ENCODE data around the gene CASK.

The CASK gene

DNA sequence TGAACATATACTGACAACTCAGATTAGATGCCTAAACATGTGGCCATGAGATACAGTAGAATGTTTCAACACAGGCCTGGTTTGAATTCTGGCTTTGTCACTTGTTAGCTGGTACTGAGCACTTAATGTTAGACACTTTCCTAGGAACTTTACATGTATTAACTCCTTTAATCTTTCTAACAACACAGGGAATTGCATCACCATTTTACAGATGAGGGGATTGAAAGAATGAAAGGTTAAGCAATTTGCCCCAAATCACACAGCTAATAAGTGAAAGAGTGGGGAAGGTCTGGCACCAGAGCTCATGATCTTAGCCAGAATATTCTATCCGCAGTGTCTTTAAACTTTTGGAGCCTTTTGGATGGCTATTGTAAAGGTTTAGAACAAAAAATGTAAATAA, 380.3 kb downstream of the CASK start:
- no peaks in the 10 kb centered on the region for H3K27me3 ChIP-seq (ENCODE audit: control insufficient read depth, insufficient read depth, low read length)
- no peak overlapping the region for H3K9ac ChIP-seq (ENCODE audit: low read depth, low read length)
- no peak overlapping the region for H3K4me2 ChIP-seq (ENCODE audit: low read length)
- no peaks in the 10 kb centered on the region for H3K9me3 ChIP-seq (replicated peaks; ENCODE audit: low read length)
- H3K36me3 ChIP-seq (ENCODE audit: insufficient read depth, low read length) = no peaks in the 10 kb centered on the region
- H3K4me1 ChIP-seq (ENCODE audit: control insufficient read depth, insufficient read depth, low read length) = peaks cover 9% of the 10 kb centered on the region
- H3K4me3 ChIP-seq (ENCODE audit: low read length) = no peak overlapping the region

DNA sequence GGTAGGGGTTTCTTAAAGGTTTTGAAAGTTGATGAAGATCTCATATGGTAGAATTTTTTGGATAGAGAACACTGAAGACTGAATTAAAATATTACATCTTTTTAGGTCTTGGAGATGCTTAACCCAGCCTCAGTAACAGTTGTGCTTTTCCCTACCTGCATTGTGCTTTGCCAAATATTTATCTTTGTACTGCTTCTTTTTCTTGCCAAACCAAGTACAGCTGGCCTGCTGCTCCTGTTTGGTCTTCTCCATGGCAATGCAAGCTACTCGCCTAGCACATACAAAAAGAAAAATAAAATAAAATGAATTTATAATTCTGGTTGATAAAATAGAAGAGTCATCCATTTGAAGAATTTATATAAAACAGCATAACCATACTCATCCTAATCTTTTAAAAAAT, 380.8 kb downstream of the CASK start:
- no peak overlapping the region for H3K9ac ChIP-seq (ENCODE audit: low read depth, low read length)
- no peaks in the 10 kb centered on the region for H3K9me3 ChIP-seq (replicated peaks; ENCODE audit: low read length)
- no peak overlapping the region for H3K4me3 ChIP-seq (ENCODE audit: low read length)
- no peaks in the 10 kb centered on the region for H3K36me3 ChIP-seq (ENCODE audit: insufficient read depth, low read length)
- H3K4me1 ChIP-seq (ENCODE audit: control insufficient read depth, insufficient read depth, low read length) = peaks cover 9% of the 10 kb centered on the region
- no peaks in the 10 kb centered on the region for H3K27me3 ChIP-seq (ENCODE audit: control insufficient read depth, insufficient read depth, low read length)
- no peak overlapping the region for H3K4me2 ChIP-seq (ENCODE audit: low read length)

DNA sequence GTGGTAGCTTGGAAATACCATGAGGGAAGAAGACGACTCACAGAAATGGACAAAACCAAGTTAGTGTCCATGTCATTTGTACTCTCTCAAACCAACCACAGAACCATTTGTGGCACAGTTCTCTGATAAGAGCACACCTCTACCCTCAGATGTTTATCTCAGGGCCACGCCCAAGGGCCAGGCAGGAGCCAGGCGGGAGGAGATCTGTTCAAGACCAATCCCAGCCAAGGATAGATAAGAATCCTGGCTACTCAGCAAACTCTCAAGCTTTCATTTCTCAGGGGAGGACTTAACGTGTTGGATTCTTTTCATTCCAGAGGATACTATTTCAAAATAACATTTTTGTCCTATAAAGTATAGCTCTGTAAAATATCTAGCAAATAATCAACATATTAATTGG, 381.2 kb downstream of the CASK start:
- Histone ChIP-seq H3K27me3 (ENCODE audit: control insufficient read depth, insufficient read depth, low read length) (no peaks in the 10 kb centered on the region), H3K4me3 (ENCODE audit: low read length) (no peak overlapping the region), H3K4me1 (ENCODE audit: control insufficient read depth, insufficient read depth, low read length) (peaks cover 9% of the 10 kb centered on the region), H3K9me3 (replicated peaks; ENCODE audit: low read length) (no peaks in the 10 kb centered on the region), H3K9ac (ENCODE audit: low read depth, low read length) (no peak overlapping the region), H3K36me3 (ENCODE audit: insufficient read depth, low read length) (no peaks in the 10 kb centered on the region), H3K4me2 (ENCODE audit: low read length) (no peak overlapping the region)

DNA sequence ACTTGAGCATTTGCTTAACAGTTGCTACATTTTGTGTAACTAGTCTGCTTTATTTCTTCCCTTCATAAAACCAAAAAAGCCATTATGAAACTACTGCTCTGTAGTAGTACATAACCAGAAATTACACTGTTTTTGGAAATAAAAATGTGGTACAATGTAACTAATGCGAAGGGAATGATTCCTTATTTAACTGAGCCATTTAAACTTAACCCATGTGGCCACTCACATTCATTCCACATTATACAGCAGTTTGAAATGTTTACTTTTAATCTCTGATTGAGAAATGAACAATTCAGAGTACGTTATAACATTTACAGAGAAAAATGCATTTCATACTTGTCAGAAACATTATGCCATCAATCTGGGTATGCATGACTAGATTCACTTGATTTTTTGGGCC, 382.0 kb downstream of the CASK start:
- Histone ChIP-seq H3K4me1 (ENCODE audit: control insufficient read depth, insufficient read depth, low read length) (peaks cover 9% of the 10 kb centered on the region), H3K27me3 (ENCODE audit: control insufficient read depth, insufficient read depth, low read length) (no peaks in the 10 kb centered on the region), H3K9me3 (replicated peaks; ENCODE audit: low read length) (no peaks in the 10 kb centered on the region), H3K36me3 (ENCODE audit: insufficient read depth, low read length) (no peaks in the 10 kb centered on the region), H3K9ac (ENCODE audit: low read depth, low read length) (no peak overlapping the region), H3K4me2 (ENCODE audit: low read length) (no peak overlapping the region), H3K4me3 (ENCODE audit: low read length) (no peak overlapping the region)

DNA sequence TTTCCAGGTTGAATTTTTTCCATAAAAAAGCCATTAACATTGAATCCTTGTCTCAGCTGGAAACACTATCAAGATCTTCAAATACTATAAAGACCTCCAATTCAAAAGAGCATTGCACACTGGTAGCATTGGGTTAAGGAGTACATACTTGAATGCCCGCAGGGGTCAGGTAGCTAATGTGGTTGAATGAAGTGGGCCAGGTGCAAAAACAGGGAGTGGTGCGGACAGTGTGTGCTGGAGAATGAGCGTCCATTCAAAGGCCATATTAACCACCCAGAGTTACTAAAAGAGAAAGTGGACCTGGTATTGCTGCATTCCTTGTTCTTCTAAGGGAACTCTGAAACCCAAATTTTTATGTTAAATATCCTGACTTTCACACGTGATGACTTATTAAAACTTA, 384.6 kb downstream of the CASK start:
- Histone ChIP-seq H3K4me1 (ENCODE audit: control insufficient read depth, insufficient read depth, low read length) (peaks cover 9% of the 10 kb centered on the region), H3K4me2 (ENCODE audit: low read length) (no peak overlapping the region), H3K9ac (ENCODE audit: low read depth, low read length) (no peak overlapping the region), H3K9me3 (replicated peaks; ENCODE audit: low read length) (no peaks in the 10 kb centered on the region), H3K27me3 (ENCODE audit: control insufficient read depth, insufficient read depth, low read length) (no peaks in the 10 kb centered on the region), H3K4me3 (ENCODE audit: low read length) (no peak overlapping the region), H3K36me3 (ENCODE audit: insufficient read depth, low read length) (no peaks in the 10 kb centered on the region)

DNA sequence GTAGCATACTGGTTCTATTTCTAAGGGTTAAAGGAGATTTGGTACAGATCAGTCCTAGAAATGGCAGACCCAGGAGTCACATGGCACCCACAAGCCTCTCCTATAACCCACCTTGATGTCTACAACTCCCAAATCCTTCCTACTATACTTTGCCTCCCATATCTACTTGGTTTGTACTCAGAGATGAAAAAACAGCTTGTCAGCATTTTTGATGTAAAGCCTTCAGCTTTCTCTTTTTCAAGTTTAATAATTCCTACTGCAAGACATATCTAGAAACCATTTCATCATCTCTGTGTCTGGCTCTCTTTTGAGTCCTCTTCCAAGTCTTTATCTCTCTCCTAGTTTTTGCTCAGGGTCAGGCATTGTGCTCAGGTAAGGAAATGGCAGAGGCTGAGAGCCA, 393.3 kb downstream of the CASK start:
- no peak overlapping the region for H3K9ac ChIP-seq (ENCODE audit: low read depth, low read length)
- no peak overlapping the region for H3K4me3 ChIP-seq (ENCODE audit: low read length)
- peaks cover 4% of the 10 kb centered on the region for H3K27me3 ChIP-seq (ENCODE audit: control insufficient read depth, insufficient read depth, low read length)
- no peak overlapping the region for H3K4me2 ChIP-seq (ENCODE audit: low read length)
- no peaks in the 10 kb centered on the region for H3K36me3 ChIP-seq (ENCODE audit: insufficient read depth, low read length)
- peaks cover 17% of the 10 kb centered on the region for H3K4me1 ChIP-seq (ENCODE audit: control insufficient read depth, insufficient read depth, low read length)
- H3K9me3 ChIP-seq (replicated peaks; ENCODE audit: low read length) = no peaks in the 10 kb centered on the region

DNA sequence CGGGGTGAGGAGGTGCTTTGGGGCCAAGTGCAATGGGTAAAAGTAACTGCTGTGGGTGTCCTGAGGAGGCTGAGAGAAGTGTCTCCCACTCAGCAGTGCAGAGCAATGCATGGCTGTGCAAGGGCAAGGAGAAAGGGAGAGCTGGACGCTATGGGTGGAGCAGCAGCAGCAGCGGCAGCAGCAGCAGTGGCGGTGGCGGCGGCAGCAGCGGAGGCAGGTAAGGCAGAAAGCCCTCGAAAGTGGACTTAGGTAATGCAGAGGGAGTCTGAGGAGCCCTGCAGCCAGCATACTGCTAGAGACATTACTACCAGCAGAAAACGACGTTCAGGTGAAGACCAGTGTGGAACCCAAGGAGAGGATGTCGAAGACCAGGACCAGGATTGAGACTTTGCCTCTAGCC, 394.1 kb downstream of the CASK start:
- H3K9ac ChIP-seq (ENCODE audit: low read depth, low read length) = no peak overlapping the region
- H3K4me2 ChIP-seq (ENCODE audit: low read length) = no peak overlapping the region
- H3K4me3 ChIP-seq (ENCODE audit: low read length) = no peak overlapping the region
- no peaks in the 10 kb centered on the region for H3K36me3 ChIP-seq (ENCODE audit: insufficient read depth, low read length)
- H3K4me1 ChIP-seq (ENCODE audit: control insufficient read depth, insufficient read depth, low read length) = peaks cover 23% of the 10 kb centered on the region
- no peaks in the 10 kb centered on the region for H3K9me3 ChIP-seq (replicated peaks; ENCODE audit: low read length)
- peaks cover 4% of the 10 kb centered on the region for H3K27me3 ChIP-seq (ENCODE audit: control insufficient read depth, insufficient read depth, low read length)

DNA sequence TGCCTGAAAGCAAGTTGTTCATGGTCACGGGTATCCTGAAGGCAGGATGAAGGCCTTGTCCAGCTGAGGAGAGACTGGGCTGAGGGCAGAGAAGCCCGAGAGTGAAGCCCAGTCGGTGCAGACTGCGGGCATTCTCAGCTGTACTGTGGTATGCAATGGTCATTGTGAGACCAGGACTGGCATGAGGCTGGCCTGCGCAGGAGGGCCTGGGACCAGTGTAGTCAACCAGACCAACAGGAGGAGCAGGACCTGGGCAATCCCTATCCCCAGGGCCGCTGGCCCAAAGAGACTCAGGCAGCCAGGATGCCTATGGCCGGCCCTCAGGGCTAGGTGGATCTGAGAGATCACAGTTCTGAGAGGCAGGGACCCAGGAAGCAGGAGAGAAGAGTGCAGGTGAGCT, 394.6 kb downstream of the CASK start:
- Histone ChIP-seq H3K27me3 (ENCODE audit: control insufficient read depth, insufficient read depth, low read length) (peaks cover 4% of the 10 kb centered on the region), H3K36me3 (ENCODE audit: insufficient read depth, low read length) (no peaks in the 10 kb centered on the region), H3K9me3 (replicated peaks; ENCODE audit: low read length) (no peaks in the 10 kb centered on the region)

DNA sequence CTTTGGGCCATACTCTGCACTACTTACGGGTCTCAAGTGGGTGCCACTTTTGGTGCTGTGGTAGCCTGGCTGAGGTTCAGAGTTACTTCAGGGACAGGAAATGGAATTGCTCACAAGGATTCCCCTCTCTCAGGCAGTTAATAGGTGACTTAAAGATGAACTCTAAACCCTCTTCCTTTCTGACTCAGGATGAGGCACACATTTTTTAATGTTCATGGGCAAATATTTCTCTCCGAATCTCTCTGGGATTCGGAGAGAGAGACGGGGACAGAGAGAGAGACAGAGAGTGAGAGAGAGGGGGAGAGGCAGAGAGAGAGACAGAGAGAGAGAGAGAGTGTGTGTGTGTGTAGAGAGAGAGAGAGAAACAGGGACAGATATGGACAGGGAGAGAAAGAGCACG, 396.4 kb downstream of the CASK start:
- no peak overlapping the region for H3K4me3 ChIP-seq (ENCODE audit: low read length)
- peaks cover 24% of the 10 kb centered on the region for H3K4me1 ChIP-seq (ENCODE audit: control insufficient read depth, insufficient read depth, low read length)
- H3K36me3 ChIP-seq (ENCODE audit: insufficient read depth, low read length) = no peaks in the 10 kb centered on the region
- H3K9me3 ChIP-seq (replicated peaks; ENCODE audit: low read length) = no peaks in the 10 kb centered on the region
- peak overlapping the region; percentile 8 for H3K9ac ChIP-seq (ENCODE audit: low read depth, low read length)
- H3K4me2 ChIP-seq (ENCODE audit: low read length) = peak overlapping the region; percentile 46
- H3K27me3 ChIP-seq (ENCODE audit: control insufficient read depth, insufficient read depth, low read length) = peaks cover 4% of the 10 kb centered on the region

More for the DNA sequence above, 394.6 kb downstream of the CASK start:
- Histone ChIP-seq H3K4me3 (ENCODE audit: low read length) (no peak overlapping the region), H3K4me2 (ENCODE audit: low read length) (no peak overlapping the region), H3K9ac (ENCODE audit: low read depth, low read length) (no peak overlapping the region), H3K4me1 (ENCODE audit: control insufficient read depth, insufficient read depth, low read length) (peaks cover 24% of the 10 kb centered on the region)

DNA sequence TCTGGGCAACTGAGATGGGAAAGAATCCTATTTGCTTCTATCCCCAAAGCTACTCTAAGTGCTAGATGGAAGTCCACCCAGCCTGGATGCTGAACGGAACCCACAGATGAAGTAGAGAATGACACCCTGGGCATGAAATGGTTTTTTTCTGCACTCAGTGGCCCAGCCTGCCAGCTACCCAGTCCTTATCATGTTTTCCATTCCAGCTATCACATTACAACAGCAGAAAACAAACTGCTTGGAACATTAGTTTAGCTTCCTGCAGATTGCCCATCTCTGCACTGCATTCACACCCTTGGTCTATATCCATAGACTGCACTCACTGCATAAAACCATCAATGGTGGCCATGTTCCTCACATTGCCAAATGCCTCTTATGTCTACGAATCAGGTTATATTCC, 397.1 kb downstream of the CASK start:
- Histone ChIP-seq H3K9ac (ENCODE audit: low read depth, low read length) (no peak overlapping the region), H3K4me3 (ENCODE audit: low read length) (no peak overlapping the region), H3K4me2 (ENCODE audit: low read length) (peak overlapping the region; percentile 46), H3K36me3 (ENCODE audit: insufficient read depth, low read length) (no peaks in the 10 kb centered on the region), H3K27me3 (ENCODE audit: control insufficient read depth, insufficient read depth, low read length) (peaks cover 9% of the 10 kb centered on the region), H3K9me3 (replicated peaks; ENCODE audit: low read length) (no peaks in the 10 kb centered on the region), H3K4me1 (ENCODE audit: control insufficient read depth, insufficient read depth, low read length) (peaks cover 24% of the 10 kb centered on the region)

DNA sequence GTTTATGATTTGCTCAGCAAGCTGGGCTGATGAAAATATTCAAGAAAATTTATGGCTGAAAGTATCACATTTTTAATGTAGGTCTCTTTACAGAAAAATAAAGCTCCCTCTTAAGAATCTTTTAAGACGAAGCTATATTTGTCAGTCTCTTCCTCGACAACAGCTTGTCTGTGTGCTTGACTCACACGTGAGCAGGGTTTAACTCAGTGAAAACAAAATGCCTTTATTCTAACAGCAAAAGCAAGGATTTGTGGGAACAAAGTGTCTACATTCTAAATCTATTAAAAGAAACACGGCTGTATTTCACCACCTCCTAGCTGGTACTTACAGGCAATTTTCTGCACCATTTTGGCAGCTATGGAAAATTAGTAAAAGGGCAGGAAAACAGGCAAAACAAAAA, 400.7 kb downstream of the CASK start:
- peaks cover 8% of the 10 kb centered on the region for H3K27me3 ChIP-seq (ENCODE audit: control insufficient read depth, insufficient read depth, low read length)
- peaks cover 23% of the 10 kb centered on the region for H3K4me1 ChIP-seq (ENCODE audit: control insufficient read depth, insufficient read depth, low read length)
- H3K4me3 ChIP-seq (ENCODE audit: low read length) = no peak overlapping the region
- no peak overlapping the region for H3K9ac ChIP-seq (ENCODE audit: low read depth, low read length)
- no peak overlapping the region for H3K4me2 ChIP-seq (ENCODE audit: low read length)
- H3K9me3 ChIP-seq (replicated peaks; ENCODE audit: low read length) = no peaks in the 10 kb centered on the region
- H3K36me3 ChIP-seq (ENCODE audit: insufficient read depth, low read length) = no peaks in the 10 kb centered on the region

DNA sequence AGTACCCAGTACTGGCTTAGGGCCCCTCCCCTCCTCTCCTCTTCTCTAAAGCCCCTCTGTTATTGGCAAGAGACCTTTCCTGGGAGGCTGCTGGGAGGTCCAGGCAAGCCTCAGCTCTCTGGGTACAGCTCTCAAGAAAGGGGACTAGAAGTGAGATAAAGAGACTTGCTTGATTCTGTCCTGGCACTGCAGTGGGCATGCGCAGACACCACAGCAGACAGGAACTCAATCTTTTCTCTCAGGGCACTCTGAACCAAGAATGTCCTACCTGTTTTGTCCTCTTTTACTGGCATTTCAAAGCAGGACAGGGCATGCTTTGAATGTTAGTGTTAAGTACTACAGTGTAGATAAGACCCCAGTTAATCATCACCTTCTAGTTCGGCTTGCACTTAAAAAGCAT, 401.3 kb downstream of the CASK start:
- H3K36me3 ChIP-seq (ENCODE audit: insufficient read depth, low read length) = no peaks in the 10 kb centered on the region
- H3K4me2 ChIP-seq (ENCODE audit: low read length) = no peak overlapping the region
- no peak overlapping the region for H3K9ac ChIP-seq (ENCODE audit: low read depth, low read length)
- H3K27me3 ChIP-seq (ENCODE audit: control insufficient read depth, insufficient read depth, low read length) = peaks cover 8% of the 10 kb centered on the region
- H3K9me3 ChIP-seq (replicated peaks; ENCODE audit: low read length) = no peaks in the 10 kb centered on the region
- no peak overlapping the region for H3K4me3 ChIP-seq (ENCODE audit: low read length)
- H3K4me1 ChIP-seq (ENCODE audit: control insufficient read depth, insufficient read depth, low read length) = peaks cover 17% of the 10 kb centered on the region
